CD4-positive, alpha-beta T cell (primary cell): Measurements from ENCODE around the gene IL4I1. TPM values are rescaled to one million over a fixed set of nuclear protein-coding genes. Genes with fewer than 3 reads are reported as not detected.

ENCODE experiments used
- ATAC-seq: fragments of 200-7000 bp; cut with Tn5 transposase; one replicate; pipeline ENCODE4 v1.10.0; 2022; ENCODE audit warnings: mild to moderate bottlenecking; ENCODE audit not compliant: poor library complexity
- CTCF ChIA-PET: fragments of 350-600 bp; sonication (Branson Sonifier 250); formaldehyde crosslinking; loops from one replicate; lab custom pipeline; 2021; ENCODE audit warnings: antibody characterized with exemption, inconsistent platforms; lab: Charles Lee
- POLR2A ChIA-PET: fragments of 350-600 bp; sonication (Branson Sonifier 250); formaldehyde crosslinking; loops from one replicate; lab custom pipeline; 2021; ENCODE audit warnings: antibody characterized with exemption, inconsistent platforms; lab: Charles Lee
- DNase-seq, 14 experiments: peaks; one replicate each; pipeline ENCODE4 v3.0.0-alpha.2; 2013 to 2020; ENCODE audit warnings: mixed read lengths in 2 of 14
- H3K27ac ChIP-seq, 2 donors: one replicate each; pipeline versions ENCODE4 v1.5.1 to v1.7.0; 2013; ENCODE audit warnings: low read length in 2 of 2, low read depth in 1 of 2, mild to moderate bottlenecking in 1 of 2
- H3K27me3 ChIP-seq, 2 experiments: 1 replicate in 1 of 2; 2 replicates in 1 of 2; pipeline versions ENCODE4 v1.6.1 to v1.7.0; 2013; ENCODE audit warnings: low read length in 2 of 2, control low read depth in 1 of 2, mild to moderate bottlenecking in 1 of 2, moderate library complexity in 1 of 2; ENCODE audit not compliant: insufficient read depth in 2 of 2, control insufficient read depth in 1 of 2
- H3K36me3 ChIP-seq: one replicate; pipeline ENCODE4 v1.6.1; 2013; ENCODE audit warnings: low read length, control low read depth; ENCODE audit not compliant: insufficient read depth
- H3K4me1 ChIP-seq: one replicate; pipeline ENCODE4 v1.6.1; 2013; ENCODE audit warnings: low read length, control low read depth; ENCODE audit not compliant: insufficient read depth
- H3K4me3 ChIP-seq: one replicate; pipeline ENCODE4 v1.5.1; 2013; ENCODE audit warnings: mild to moderate bottlenecking, low read length, moderate library complexity
- H3K9me3 ChIP-seq, 2 experiments: 1 replicate in 1 of 2; 2 replicates in 1 of 2; pipeline versions ENCODE4 v1.6.1 to v1.7.0; 2013; ENCODE audit warnings: low read length in 2 of 2, mild to moderate bottlenecking in 2 of 2, control low read depth in 1 of 2, moderate library complexity in 1 of 2; ENCODE audit not compliant: control insufficient read depth in 1 of 2, insufficient read depth in 1 of 2
- H3K27ac Mint-ChIP-seq: one replicate; pipeline ENCODE4 v1.8.0; 2020; ENCODE audit warnings: mixed read lengths
- H3K27me3 Mint-ChIP-seq: one replicate; pipeline ENCODE4 v1.8.0; 2021; ENCODE audit warnings: mixed read lengths
- H3K36me3 Mint-ChIP-seq: one replicate; pipeline ENCODE4 v1.8.0; 2021; ENCODE audit warnings: low read depth, mixed read lengths
- H3K4me1 Mint-ChIP-seq: one replicate; pipeline ENCODE4 v1.8.0; 2021; ENCODE audit warnings: low read depth, mixed read lengths
- H3K4me3 Mint-ChIP-seq: one replicate; pipeline ENCODE4 v1.8.0; 2020; ENCODE audit warnings: mild to moderate bottlenecking, mixed read lengths
- H3K9me3 Mint-ChIP-seq: one replicate; pipeline ENCODE4 v1.8.0; 2020; ENCODE audit warnings: mixed read lengths
- CTCF ChIP-seq: fragments of 200-600 bp; IDR thresholded peaks from one replicate; pipeline ENCODE4 v1.8.0; 2022; ENCODE audit warnings: antibody characterized with exemption, mild to moderate bottlenecking
- intact Hi-C, 2 experiments: fragments of 100-400 bp; cut with DNase I in 1 of 2; cut with micrococcal nuclease in 1 of 2; formaldehyde crosslinking; loops; one replicate each; pipeline versions ENCODE4 v1.15.1 to v1.9.0; 2023 to 2025; cut with DNase I, micrococcal nuclease
- total RNA-seq, 174 experiments: library from RNA in 2 of 174; stranded (reverse) in 2 of 174; gene quantifications; one replicate each; pipeline ENCODE4 v1.2.3 and lab custom pipeline; 2021 to 2026

Gene IL4I1
- total RNA-seq, 2 experiments from 2014 or later = 4.7 to 5.4 TPM

DNA sequence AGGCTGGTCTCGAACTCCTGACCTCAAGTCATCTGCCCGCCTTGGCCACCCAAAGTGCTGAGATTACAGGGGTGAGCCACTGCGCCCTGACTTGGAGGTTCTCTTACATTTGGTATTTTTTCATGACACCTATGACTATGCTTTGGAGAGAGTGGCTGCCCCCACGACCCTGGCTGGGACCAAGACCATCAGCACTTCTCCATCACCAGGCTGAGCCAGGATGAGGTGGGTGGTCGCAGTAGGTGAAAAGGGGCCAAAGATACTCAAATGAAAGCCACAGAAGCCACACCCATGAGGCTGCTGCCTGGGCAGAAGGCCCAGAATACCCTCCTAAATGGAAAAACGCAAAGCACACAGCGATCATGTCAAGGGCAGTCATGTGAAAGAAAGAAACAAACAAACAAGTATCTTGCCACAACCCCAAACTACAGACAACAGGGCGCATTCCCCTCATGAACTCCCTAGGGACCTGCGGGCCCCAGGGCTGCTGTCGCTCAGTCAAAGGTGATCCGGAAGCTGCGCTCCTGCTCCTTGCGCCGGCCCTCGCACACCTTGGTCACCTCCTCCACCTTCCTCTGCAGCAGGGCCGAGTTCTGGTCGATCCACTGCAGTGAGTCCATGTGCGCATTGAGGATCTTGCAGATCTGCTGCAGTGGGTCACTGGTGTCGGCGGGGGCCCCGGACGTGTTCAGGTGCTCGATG, 11.2 kb upstream of the IL4I1 start:
- H3K27ac ChIP-seq = no peak overlapping the region
- peaks cover 40% of the 10 kb centered on the region for H3K36me3 Mint-ChIP-seq
- H3K4me3 ChIP-seq = no peak overlapping the region
- peaks cover 19% of the 10 kb centered on the region for H3K4me1 Mint-ChIP-seq
- DNase-seq = no peak
- no peak overlapping the region for H3K27ac Mint-ChIP-seq
- ATAC-seq = no peak
- H3K27me3 ChIP-seq = no peaks in the 10 kb centered on the region
- ChIA-PET POLR2A (no interaction called here), CTCF (interaction anchor here (2.1 kb wide), 1 partner anchor 18 kb away, joined by 5 read pairs; no protein-coding TSS in a partner anchor)
- TF ChIP-seq CTCF = no peak
- peaks cover 17% of the 10 kb centered on the region for H3K4me1 ChIP-seq
- peaks cover 40% of the 10 kb centered on the region for H3K36me3 ChIP-seq
- H3K9me3 Mint-ChIP-seq = no peaks in the 10 kb centered on the region
- H3K9me3 ChIP-seq = no peaks in the 10 kb centered on the region
- H3K4me3 Mint-ChIP-seq = no peak overlapping the region
- intact Hi-C loops = no loop called here
- H3K27me3 Mint-ChIP-seq = no peaks in the 10 kb centered on the region

DNA sequence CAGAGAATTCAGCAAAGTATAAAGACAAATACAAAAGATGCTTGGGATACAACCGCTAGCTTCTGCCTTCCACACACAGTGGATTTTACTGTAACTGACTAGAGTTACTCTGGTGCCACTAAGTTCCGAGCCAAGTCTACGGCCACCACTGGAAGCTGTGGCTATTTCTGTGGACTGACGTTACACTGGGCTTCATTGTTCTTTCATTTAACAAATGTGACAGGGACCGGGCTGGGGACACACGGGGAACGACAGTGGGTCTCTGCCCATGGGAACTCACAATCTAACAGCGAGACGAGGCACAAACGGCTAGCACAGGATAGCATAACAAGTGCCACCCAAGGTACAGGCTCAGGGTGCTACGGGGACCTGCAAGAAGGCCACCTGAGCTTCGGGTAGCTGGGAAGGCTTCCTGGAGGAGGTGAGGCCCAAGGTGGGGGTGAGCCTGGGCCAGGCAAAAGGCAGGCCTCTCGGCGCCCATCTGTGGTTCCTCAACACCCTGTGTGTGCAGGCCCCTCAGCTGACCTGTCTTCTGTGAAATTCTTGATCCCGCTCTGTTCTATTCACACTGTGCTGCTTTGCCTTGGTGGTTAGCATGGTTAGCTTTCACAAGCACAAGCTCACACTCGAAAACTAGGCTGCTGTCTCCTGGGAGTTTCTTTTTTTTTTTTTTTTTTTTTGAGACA, 10.3 kb upstream of the IL4I1 start:
- no peak for ATAC-seq
- H3K9me3 ChIP-seq = no peaks in the 10 kb centered on the region
- intact Hi-C loops = no loop called here
- Mint-ChIP-seq H3K4me3 (no peak overlapping the region), H3K9me3 (no peaks in the 10 kb centered on the region), H3K4me1 (peaks cover 17% of the 10 kb centered on the region), H3K27me3 (no peaks in the 10 kb centered on the region), H3K36me3 (peaks cover 34% of the 10 kb centered on the region), H3K27ac (no peak overlapping the region)
- H3K27ac ChIP-seq = no peak overlapping the region
- peaks cover 15% of the 10 kb centered on the region for H3K4me1 ChIP-seq
- DNase-seq = no peak
- H3K4me3 ChIP-seq = no peak overlapping the region
- ChIA-PET POLR2A (interaction anchor here (0.9 kb wide), 1 partner anchor 8 kb away, joined by 3 read pairs; no protein-coding TSS in a partner anchor), CTCF (interaction anchor here (2.1 kb wide), 1 partner anchor 17 kb away, joined by 5 read pairs; no protein-coding TSS in a partner anchor)
- no peak for TF ChIP-seq CTCF
- H3K27me3 ChIP-seq = no peaks in the 10 kb centered on the region
- peaks cover 35% of the 10 kb centered on the region for H3K36me3 ChIP-seq

GRCh38 chr19:49904136-49904535, 7.4 kb upstream of the IL4I1 start:
- no peaks in the 10 kb centered on the region for H3K9me3 Mint-ChIP-seq

More at GRCh38 chr19:49904136-49904535, 7.4 kb upstream of the IL4I1 start:
- TF ChIP-seq CTCF = no peak
- Histone ChIP-seq H3K4me3 (no peak overlapping the region), H3K36me3 (peaks cover 27% of the 10 kb centered on the region), H3K4me1 (peaks cover 3% of the 10 kb centered on the region), H3K27ac (no peak overlapping the region), H3K9me3 (no peaks in the 10 kb centered on the region), H3K27me3 (no peaks in the 10 kb centered on the region)
- ATAC-seq (no peak), DNase-seq (no peak)
- peaks cover 6% of the 10 kb centered on the region for H3K4me1 Mint-ChIP-seq
- no peak overlapping the region for H3K4me3 Mint-ChIP-seq
- intact Hi-C loops = no loop called here
- H3K36me3 Mint-ChIP-seq = peaks cover 16% of the 10 kb centered on the region
- POLR2A ChIA-PET = no interaction called here
- no peak overlapping the region for H3K27ac Mint-ChIP-seq
- CTCF ChIA-PET = interaction anchor here (0.6 kb wide), 1 partner anchor 511 kb away, joined by 3 read pairs; no protein-coding TSS in a partner anchor
- H3K27me3 Mint-ChIP-seq = no peaks in the 10 kb centered on the region
